HUDEP-2 (cell line): ENCODE data around the gene EXT2.

ENCODE experiments used
- DNase-seq, 76 experiments: peaks; one replicate each; lab custom pipeline; 2025; ENCODE audit not compliant: unreplicated experiment in 76 of 76; lab: John Stamatoyannopoulos, UW

EXT2 gene

GRCh38 chr11:44083906-44084305, 11.6 kb upstream of the EXT2 start:
- DNase-seq, result no peak

DNA sequence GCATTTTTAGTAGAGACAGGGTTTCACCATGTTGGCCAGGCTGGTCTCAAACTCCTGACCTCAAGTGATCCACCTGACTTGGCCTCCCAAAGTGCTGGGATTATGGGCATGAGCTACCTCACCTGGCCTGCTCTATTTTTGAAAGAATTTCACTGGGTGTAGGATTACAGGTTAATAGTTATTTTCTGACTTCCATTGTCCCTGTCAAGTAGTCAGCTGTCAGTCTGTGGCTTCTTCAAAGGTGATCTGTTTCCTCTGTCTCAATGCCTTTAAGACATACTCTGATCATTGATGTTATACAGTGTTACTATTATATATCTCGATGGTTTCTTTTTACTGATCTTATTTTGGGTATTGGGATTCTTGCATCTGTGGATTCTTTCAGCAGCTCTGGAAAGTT, 10.1 kb upstream of the EXT2 start:
- no peak for DNase-seq

DNA sequence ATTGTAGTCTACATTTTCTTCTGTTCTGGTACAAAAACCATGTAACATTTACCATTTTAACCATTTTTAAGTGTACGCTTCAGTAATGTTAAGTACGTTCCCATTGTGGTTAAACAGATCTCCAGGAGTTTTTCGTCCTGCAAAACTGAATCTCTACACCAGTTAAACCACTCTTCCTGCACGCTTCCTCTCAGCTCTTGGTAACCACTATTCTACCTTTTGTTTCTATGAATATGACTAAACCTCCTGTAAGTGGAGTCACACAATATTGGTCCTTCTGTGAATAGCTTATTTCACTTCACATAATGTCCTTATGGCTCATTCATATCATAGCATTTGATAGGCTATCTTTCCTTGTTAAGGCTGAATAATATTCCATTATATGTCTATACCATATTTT, 7.1 kb upstream of the EXT2 start:
- DNase-seq, result no peak

- DNase-seq, result no peak
Measured at GRCh38 chr11:44088871-44089270, 6.6 kb upstream of the EXT2 start.

DNA sequence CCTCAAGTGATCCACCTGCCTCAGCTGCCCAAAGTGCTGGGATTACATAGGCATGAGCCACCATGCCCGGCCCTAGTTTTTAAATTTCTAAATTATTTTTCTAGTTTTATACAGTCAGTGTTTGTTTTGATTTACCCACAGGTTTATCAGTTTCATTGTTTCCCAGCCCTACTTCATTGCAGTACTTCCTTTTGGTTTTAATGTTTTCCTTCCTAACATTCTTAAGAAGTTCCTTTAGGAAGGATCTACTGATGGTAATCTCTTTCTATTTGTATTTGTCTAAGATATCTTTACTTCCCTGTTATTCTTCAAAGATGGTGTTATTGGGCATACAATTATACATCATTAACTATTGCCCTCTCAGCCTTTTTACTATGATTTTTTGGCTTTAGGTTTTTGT, 4.9 kb upstream of the EXT2 start:
- no peak for DNase-seq

DNA sequence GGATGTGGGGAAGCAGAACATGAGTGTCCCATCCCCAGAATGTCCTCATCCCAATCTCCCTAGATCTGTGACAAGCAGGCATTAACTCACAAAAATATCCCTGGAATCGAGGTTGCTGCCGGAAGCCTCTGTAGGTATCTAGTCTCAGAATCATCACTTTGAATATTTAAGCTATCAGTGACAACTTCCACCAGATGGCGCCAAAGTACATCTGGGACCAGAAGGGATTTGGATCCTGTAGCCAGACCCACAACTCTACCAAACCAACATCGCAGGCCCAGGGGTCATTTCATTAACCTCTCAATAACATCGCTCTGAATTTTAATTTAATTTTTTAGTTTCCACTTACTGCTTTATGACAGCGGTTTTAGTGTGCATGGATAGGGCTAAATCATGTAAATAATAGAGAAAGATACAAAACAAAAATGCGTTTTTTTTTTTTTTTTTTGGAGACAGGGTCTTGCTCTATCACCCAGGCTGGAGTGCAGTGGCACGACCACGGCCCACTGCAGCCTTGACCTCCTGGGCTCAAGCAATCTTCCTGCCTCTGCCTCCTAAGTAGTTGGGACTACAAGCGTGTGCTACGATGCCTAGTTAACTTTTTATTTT, 1.1 kb upstream of the EXT2 start:
- peak in 70 of 76 experiments; percentile 7 to 84 (median 64) for DNase-seq

GRCh38 chr11:44096360-44097185, 1.1 kb downstream of the EXT2 start:
- DNase-seq, result no peak

GRCh38 chr11:44097821-44098220, 2.3 kb downstream of the EXT2 start:
- no peak for DNase-seq

DNA sequence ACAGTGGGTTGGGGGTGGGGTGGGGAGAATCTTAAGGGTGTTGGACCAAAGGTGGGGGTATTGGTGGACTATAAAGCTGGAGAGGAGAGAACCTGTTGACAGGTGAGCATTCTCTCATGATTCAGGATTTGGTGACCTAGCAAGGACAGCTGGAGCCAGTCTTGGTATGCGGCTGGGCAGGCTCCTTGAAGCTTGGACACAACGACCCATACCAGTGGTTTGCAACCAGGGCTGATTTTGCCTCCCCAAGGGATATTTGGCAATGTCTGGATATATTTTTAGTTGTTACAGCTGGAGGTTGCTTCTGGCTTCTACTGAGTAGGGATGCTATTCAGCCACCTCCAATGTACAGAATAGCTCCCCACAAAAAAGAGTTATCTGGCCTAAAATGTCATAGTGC, 5.6 kb downstream of the EXT2 start:
- DNase-seq, result no peak

DNA sequence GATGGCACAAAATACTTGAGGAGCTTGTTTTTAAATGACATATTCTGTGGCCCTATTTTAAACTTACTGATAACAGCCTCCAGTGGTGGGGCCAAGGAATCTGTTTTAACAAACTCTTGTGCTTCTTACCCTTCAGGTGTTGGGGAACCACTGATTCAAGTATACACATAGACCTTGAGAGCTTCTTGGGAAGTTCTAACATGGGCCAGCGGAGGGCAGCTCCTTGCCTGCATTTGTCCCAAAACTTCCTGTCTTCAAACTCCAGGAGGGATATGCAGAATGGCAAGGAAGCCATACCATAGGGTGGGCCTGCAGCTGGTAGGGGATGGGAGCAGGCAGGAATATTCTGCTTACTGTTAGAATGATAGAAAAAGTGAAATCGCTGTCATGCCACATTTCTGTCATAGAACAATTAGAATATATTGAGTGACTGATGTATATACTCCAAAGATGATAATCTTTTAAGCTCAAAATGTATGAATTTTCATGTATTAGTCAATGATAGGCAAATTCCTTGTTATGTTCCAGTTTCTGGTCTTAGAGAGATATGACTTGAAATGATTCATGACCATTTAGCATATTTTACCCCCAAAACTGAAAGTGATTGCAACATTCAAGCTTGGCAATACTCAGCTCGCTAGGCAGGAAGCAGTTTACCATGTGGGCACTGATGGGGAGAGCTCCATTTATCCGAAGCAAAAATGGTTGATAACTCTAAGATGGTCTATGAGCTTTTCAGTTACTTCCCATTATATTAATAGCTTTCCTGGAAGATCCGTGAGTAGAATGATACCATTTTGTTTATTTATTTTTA, 9.2 kb downstream of the EXT2 start:
- DNase-seq, result no peak

GRCh38 chr11:44108260-44108659, 12.8 kb downstream of the EXT2 start:
- no peak for DNase-seq

- peak in 47 of 76 experiments; percentile 5 to 63 (median 33) for DNase-seq
Measured at GRCh38 chr11:44110231-44110679, 14.8 kb downstream of the EXT2 start.

DNA sequence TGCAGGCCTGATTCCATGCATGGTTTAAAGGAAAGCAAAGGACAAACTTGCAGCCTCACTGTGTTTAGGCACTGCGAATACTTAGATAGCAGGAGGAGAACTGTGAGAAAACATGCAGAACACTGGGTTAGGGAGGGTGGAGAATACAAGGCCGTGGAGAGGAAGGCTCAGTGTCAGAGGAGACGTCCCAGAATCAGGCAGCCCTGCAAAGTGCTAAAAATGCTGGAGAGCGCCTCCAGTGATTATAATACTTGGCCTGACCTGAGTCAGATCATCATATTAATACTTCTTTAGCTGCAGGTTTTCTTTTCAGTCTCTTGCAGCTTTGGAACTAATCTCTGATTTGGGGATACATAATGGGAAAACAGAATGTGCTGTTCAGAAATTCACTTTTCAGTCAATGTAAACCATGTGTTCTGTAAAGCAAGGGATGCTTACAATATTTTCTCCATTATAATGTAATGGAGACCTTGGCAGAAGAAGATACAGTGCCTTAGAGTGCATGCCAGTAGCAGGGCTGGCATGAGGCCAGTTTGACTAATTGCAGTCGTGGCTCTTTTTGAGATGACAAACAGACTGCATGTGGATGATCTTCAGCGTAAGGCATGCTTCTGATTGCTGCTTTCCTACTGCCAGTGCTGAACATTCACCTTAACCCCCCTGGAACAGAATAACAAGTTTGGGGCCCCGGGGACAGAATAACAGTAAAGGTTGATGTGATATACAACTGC, 16.8 kb downstream of the EXT2 start:
- peak in 9 of 76 experiments; percentile 1 to 24 (median 9) for DNase-seq

GRCh38 chr11:44113018-44113417, 17.5 kb downstream of the EXT2 start:
- no peak for DNase-seq

- DNase-seq, result no peak
Measured at GRCh38 chr11:44113572-44113971, 18.1 kb downstream of the EXT2 start.

- DNase-seq, result no peak
Measured at GRCh38 chr11:44116234-44116830, 20.9 kb downstream of the EXT2 start.

DNA sequence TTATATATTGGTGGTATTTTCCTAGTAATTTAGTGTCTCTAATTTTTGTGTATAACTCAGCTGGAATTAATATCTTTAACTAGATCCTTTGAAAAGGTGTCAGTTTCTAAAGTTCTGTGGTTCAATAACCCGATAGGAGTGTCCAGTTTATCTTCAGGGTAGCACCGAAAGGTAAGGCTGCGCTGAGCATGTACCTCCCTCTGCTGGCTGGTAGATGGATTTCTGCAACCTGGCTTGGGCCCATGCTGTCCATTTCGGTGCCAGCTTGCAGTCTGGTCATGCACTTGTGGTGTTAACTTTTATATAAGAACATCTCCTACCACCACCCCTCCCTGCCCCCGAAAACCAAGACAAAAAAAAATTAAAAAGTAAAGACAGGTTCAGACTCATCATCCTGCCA, 24.7 kb downstream of the EXT2 start:
- peak in 2 of 76 experiments; percentile 5 to 11 for DNase-seq

DNA sequence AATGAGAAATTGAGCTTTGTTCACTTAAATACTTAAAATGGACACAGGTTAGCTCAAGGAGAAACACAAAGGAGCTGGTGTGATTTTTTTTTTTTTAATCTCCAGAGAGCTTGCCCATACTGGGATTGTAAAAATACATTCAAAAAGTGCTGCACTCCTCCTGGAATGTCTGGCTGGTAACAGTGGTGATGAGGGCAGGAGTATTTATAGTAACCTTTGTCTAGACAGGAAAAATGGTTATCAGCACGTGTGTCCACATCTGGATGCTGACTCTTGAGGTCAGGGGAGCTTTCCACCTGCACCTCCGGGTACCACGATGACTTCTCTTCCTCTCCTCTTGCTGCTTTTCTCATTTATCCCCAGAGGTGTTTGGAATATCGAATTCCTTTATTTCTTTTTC, 30.1 kb downstream of the EXT2 start:
- DNase-seq, result no peak

GRCh38 chr11:44126304-44126703, 30.8 kb downstream of the EXT2 start:
- DNase-seq, result no peak

- DNase-seq, result no peak
Measured at GRCh38 chr11:44127130-44127529, 31.7 kb downstream of the EXT2 start.
